Measurements from ENCODE around the gene DOCK9.

Gene DOCK9

DNA sequence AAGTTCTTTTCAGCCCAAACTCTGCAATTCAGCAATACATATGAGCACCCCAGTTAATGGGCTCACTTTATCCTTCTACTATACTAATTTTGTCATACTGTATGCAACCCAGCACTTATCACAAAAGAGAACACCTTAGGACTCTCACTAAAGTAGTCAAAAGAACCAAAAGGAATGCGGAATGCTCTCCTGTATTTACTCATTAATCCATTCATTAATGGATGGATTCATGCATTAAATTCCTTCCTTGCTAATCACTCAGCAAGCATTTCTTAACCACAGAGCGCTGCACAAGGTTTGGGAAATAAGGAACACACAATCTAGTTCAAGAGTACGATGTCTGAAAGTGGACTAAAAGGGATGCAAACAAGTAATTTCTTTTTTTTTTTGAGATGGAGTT lies 12.8 kb upstream of the DOCK9 start:
- TF ChIP-seq, protein P1, sequence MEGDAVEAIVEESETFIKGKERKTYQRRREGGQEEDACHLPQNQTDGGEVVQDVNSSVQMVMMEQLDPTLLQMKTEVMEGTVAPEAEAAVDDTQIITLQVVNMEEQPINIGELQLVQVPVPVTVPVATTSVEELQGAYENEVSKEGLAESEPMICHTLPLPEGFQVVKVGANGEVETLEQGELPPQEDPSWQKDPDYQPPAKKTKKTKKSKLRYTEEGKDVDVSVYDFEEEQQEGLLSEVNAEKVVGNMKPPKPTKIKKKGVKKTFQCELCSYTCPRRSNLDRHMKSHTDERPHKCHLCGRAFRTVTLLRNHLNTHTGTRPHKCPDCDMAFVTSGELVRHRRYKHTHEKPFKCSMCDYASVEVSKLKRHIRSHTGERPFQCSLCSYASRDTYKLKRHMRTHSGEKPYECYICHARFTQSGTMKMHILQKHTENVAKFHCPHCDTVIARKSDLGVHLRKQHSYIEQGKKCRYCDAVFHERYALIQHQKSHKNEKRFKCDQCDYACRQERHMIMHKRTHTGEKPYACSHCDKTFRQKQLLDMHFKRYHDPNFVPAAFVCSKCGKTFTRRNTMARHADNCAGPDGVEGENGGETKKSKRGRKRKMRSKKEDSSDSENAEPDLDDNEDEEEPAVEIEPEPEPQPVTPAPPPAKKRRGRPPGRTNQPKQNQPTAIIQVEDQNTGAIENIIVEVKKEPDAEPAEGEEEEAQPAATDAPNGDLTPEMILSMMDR (IDR thresholded peaks at IDR 0.05; ENCODE audit: borderline replicate concordance, insufficient read depth, low read depth, low read length) = no peak
- no peak overlapping the region for H3K4me3 ChIP-seq (ENCODE audit: low read depth, low read length)

DNA sequence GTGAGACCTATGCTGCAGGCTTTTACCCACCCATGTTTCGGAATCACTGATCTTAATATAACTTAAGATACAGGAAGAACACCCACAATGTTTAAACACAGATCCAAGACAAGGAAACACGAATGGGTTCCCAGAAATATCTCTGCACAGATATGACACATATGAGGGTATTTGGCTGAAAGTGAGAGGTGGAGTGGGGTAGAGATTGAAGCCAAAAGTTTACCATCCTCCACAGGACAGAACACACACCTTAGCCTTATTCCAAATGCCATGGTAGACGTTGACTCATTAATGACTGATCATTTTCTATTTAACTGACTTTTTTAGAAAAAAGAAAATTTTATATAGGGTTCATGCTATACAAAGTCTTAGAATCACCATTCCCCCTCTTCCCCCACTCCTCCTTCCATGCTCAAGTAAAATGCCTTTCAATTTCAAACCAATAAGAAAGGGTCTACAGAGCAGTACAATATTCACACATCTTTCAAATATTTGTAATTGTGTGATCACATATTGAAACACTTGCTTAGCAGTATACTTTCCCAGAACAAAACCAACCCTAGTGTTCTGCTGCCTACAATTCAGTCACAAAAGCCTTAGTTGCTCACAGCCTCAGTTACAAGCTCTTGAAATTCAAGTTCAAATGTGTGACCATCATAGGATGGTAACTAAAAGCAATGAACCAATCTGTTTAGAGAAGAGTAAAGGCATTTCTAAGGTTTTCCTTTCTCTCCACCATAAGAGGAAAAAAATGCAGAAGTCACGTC lies 11.8 kb upstream of the DOCK9 start:
- no peak overlapping the region for H3K4me3 ChIP-seq (ENCODE audit: low read depth, low read length)
- TF ChIP-seq, protein P1 (IDR thresholded peaks at IDR 0.05; ENCODE audit: borderline replicate concordance, insufficient read depth, low read depth, low read length) = no peak

DNA sequence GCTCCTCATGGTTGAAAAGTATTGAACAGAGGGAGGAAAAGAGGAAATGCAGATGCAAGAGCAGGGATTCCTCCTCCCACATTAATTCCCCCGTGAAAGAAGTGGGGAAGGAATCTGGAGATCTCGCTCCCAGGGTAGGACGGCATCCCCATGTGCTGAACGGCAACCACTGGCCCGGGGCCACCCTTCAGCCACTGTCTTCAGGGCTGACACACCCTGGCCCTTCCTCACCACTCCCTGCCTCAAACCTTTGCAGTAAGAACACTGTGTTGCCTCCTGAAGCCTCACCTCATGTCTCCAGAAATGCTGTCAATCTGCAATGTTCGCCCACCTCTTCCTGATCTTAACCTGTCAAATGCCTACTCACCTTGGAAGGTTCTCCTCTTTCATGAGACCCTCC lies 10.9 kb upstream of the DOCK9 start:
- TF ChIP-seq, protein P1 (IDR thresholded peaks at IDR 0.05; ENCODE audit: borderline replicate concordance, insufficient read depth, low read depth, low read length) = no peak
- no peak overlapping the region for H3K4me3 ChIP-seq (ENCODE audit: low read depth, low read length)

DNA sequence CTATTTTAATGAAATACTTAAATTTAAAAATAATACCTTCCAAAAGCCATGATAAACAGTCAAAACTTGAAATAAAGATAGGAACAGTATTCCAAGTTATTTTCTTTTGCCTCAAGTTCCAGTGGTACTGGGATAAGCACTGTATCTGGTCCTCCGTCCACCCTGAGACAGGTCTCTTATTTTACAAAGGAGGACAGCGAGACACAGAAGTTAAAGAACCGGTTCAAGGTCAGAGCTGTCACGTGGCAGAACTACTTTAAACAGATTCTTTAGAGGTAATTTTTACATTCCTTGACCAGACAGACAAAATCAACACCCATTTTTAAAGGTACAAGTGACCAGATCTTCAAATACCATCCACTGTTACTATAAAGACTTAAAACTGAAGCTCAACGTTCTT lies 10.4 kb upstream of the DOCK9 start:
- H3K4me3 ChIP-seq (ENCODE audit: low read depth, low read length) = no peak overlapping the region
- TF ChIP-seq, protein P1 (IDR thresholded peaks at IDR 0.05; ENCODE audit: borderline replicate concordance, insufficient read depth, low read depth, low read length) = no peak

DNA sequence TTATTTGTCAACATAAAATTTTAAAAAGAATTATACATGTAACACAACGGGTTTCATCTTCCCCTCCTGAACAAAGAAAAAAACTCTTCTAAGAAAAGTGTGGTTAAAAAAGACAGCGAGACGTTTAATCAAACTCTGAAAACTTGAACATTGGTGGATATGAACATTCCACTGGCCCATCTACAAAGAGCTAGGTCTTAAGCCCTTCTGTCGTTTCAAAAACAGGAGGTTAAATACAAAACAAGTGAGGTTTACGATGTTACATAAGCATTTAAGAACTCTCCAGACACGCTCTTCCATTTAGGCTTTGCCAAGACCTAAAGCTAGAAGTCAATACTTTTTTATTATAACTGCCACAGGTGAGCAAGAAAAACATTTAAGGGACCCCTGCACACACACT lies 9.4 kb upstream of the DOCK9 start:
- TF ChIP-seq, protein P1 (IDR thresholded peaks at IDR 0.05; ENCODE audit: borderline replicate concordance, insufficient read depth, low read depth, low read length) = no peak
- H3K4me3 ChIP-seq (ENCODE audit: low read depth, low read length) = no peak overlapping the region

DNA sequence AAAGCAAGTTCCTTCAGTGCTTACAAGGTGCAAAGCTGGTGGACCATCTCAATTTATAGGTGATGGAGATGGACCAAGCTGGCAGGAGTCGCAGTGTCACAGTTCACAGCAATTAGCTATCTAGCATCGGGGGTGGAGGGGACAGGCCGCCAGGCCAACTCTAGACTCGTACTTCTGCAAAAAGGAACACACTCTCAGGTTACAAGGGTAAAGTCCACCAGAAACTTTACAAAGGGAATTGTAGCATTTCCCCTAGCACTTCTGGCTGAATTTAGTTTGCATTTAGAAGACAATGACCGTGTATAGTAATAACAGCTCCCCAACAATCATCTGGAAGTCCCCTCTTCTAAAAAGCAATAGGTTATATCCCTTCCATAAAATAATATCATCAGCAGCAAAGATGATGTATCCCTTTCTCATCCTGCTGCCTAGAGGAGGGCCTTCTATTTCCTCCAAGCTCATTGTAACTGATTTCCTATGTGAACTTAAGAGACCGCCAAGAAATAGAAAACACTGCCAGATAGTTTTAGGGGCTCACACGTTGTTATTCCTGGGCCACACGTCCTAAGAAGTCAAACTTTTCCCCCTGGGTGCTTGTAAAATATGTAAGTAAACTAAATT lies 8.5 kb upstream of the DOCK9 start:
- TF ChIP-seq, protein P1 (IDR thresholded peaks at IDR 0.05; ENCODE audit: borderline replicate concordance, insufficient read depth, low read depth, low read length) = no peak
- no peak overlapping the region for H3K4me3 ChIP-seq (ENCODE audit: low read depth, low read length)

DNA sequence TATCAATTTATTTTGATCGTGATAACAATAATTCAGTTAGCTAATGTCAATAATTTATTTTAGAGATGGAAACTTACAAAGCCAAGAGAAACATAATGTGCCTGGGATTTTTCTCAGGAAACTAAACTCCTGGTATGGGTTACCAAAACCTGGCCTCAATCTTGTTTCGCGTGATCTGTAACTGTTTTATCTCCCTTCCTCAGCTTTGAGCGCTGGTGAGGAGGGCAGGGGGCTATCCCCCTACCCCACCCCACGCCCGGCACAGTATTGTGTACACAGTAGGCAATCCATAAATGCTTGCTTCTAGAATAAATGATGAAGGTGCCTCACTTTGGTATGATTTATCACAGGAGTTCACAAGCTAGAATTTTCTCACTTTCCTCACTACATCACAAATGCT lies 7.7 kb upstream of the DOCK9 start:
- TF ChIP-seq, protein P1 (IDR thresholded peaks at IDR 0.05; ENCODE audit: borderline replicate concordance, insufficient read depth, low read depth, low read length) = no peak
- no peak overlapping the region for H3K4me3 ChIP-seq (ENCODE audit: low read depth, low read length)
